NCI-H2107 treated with DMSO at 0.1 percent for 48 hours (cell line): Measurements from ENCODE around the gene CXCR1.
"Not testable (repeated sequence)": the region's sequence is repeated elsewhere in the genome, so short reads cannot be mapped to it uniquely, and the experiment has no call there.

Experiments used
- DNase-seq: peaks from one replicate; lab custom pipeline; 2025; ENCODE audit not compliant: unreplicated experiment; lab: John Stamatoyannopoulos, UW

CXCR1 gene

DNA sequence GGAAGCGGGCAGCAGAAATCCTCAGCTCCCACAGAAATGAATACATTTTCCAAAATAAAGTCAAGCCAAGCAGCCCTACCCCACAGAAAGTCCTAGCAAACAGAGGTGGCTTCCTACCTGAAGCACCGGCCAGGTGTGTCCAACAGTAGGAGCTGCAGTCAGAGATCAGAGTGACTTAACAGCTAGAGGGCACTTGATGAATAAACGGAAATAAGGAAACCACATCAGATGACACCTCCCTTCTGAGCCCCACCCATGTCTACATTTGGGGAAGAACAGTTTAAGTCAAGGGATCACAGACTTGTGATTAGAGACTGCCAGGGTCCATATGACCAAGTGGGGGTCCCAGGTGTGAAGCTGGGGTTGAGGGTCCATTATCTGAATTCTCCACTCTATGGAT is at the start of gene CXCR1:
Gene CXCR1 (minus strand): TSS at position 172 of the 400 bp plus-strand sequence. CDS start 1,751 bp downstream, outside the sequence.
- no peak for DNase-seq

DNA sequence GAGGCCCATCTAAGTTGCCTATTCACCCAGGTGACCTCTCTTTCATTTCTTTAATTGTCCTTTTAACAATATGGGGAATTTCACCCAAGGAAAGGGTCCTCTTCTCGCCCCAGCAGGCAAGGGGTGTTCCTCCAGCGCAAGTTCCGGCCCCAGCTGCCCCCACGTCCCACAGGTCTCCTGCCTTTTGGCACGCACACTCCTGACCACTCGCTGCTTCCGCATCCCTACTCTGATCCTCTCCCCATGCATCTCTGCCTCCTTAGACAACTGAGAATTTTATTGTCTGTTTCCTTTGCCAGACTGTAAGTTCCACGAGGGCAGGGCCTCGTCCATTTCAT is 49.5 kb upstream of the CXCR1 start:
- no peak for DNase-seq

DNA sequence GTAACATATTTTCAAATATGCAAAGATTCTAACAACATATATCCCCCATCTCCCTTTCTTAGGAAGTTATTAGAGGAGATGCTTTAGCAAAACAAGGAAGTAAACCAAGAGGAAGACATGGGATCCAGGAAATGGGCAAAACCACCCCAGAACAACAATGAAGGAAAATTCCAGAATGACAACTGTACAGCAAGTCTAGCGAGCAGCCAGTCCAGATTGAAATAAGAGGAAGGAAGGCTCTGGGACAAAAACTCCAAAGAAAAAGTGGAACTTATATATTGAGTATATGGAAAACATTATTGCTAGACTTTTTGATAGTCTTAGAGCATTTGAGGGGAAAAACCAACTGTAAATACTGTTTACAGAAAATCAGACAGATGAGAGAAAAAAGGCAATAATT is 47.4 kb upstream of the CXCR1 start:
- DNase-seq = no peak

DNA sequence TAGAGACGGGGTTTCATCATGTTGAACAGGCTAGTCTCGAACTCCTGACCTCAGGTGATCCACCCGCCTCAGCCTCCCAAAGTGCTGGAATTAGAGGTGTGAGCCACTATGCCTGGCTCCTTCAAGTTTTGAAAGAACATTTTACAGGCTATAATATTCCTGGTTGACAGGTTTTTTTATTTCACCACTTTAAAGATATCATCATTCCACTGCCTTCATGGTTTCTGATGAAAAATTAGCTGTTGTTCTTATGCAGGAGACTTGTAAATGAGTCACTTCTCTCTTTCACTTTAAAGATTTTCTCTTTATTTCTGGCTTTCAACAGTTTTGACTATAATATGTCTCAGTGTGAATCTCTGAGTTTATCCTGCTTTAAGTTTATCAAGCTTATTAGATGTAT is 42.3 kb upstream of the CXCR1 start:
- DNase-seq = no peak

DNA sequence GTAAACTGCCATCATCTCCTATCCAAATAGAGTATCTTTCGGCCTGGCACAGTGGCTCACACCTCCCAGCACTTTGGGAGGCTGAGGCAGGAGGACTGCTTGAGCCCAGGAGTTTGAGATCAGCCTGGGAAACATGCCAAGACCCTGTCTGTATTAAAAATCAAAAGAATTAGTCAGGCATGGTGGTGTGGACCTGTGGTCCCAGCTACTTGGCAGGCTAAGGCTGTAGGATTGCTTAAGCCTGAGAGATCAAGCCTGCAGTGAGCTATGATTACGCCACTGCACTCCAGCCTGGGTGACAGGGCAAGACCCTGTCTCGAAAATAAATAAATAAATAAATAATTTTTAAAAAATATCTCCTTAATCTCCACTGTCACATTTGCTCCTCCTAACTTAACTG is 35.5 kb upstream of the CXCR1 start:
- DNase-seq = no peak

DNA sequence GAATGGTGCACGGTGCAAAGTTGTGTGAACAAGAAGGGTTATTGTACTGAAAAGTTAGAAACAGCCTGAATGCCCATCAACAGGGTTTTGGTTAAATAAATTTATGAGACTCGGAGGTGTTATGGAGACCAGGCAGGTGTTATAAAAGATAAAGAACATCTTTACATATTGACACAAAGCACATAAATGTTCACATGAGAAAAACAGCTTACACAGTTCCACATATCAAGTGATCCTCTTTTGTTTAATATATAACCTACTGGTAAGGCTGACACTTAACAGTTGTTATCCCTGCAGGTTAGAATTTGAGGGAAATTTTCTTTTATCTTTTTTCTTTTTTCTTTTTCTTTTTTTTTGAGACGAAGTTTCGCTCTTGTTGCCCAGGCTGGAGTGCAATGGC is 30.2 kb upstream of the CXCR1 start:
- no peak for DNase-seq

DNA sequence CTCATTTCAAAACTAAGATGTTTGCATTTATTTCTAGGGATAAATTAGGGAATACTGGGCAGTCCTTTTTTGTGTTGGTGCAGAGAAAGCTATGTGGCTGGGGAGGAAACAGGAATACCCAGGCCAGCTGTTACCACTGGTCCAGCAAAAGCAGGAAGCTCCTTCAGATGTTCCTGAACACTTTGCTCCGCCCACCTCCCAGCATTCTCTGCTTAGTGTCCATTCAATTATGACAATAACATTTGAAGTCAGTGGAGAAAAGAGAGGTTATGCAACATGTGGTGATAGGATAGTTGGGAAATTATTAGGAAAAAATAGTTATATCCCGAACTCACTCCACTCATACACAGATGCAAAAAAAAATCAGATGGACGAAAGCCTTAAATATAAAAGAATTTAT is 28.1 kb upstream of the CXCR1 start:
- DNase-seq = no peak

DNA sequence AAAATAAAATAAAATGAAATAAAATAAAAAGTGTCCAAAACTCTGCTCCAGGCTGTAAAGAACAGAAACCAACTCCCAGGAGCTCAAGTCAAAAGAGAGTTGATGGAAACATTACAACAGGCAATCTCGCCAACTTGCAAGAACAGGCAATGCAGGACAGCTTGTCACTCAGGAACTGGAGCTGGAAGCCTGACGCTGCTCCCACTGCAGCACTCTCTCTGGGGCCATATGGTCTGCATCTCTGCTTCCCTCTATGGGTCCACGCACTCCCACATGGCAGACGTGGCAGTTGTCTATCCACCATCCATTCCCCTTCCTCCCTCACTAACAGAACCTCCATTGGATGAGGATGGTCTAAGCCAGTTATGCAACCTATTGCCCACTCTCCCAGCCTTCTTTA is 26.9 kb upstream of the CXCR1 start:
- no peak for DNase-seq

DNA sequence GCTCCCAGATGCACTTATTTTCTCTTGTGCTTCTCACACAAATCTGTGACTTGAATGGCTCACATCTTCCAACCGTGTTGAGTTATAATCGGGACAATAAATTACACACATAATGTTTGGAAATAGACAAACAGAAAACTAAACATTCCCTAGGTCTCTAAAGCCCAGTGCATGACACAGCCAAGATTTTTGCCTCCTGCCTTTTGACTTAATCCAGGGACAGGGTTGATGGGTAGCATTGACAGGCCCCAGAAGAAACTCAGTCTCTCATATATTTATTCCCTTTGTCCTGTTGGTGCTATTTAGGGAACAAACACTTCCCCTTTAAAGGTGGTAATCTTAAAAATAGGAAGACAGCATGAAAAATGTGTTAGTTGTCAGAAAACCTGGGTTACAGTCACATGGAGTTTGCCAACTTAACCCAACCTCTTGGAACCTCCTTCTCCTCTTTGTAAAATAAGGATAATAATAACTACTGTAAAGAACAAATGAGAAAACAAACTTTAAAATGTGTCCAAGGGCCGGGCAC is 26.2 kb upstream of the CXCR1 start:
- no peak for DNase-seq

DNA sequence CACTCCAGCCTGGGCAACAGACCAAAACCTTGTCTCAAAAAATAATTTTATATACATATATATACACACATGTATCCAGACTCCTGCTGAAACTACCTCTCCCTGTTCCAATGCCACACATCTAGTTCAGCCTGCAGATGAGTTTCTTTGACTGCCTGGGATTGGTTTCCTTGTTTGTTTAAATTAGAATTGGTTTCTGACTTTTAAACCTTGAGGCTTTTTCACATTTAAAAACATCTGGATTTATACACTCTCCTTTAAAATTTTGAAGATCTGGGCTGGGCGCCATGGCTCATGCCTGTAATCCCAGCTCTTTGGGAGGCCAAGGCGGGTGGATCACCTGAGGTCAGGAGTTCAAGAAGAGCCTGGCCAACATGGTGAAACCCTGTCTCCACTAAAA is 21.8 kb upstream of the CXCR1 start:
- DNase-seq = no peak

DNA sequence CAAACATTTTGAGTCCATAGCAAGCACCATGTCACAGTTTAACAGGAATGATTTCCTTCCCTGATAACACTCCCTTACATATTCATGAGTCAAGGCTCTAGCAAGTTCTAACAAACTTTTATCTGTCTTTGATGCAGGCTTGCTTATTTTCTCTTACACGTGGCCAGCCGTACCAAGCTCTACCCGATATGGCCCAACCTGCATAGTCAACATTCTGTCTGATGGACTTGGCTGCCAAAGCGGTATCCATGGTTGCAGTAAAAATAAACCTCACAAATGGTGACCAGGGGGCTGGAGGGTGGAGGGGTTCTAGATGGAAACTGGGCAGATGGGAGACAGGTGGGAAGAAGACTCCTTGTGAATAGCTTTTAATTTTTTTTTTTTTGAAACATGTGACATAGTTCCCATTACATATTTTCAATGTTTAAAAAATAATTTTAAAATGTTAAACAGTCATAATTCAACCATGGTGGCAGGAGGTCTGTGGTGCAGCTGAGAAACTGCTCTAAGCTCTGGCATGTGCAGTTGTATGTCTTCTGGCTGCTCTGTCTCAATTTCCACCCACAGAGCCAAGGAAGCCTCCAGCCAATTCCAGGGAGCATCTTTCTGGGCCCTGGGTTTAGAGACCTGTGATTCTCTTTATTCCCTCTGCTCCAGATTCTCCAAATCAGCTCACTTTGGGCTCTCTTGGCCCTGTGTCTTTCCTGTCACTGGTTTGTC is 20.7 kb upstream of the CXCR1 start:
- DNase-seq = no peak

DNA sequence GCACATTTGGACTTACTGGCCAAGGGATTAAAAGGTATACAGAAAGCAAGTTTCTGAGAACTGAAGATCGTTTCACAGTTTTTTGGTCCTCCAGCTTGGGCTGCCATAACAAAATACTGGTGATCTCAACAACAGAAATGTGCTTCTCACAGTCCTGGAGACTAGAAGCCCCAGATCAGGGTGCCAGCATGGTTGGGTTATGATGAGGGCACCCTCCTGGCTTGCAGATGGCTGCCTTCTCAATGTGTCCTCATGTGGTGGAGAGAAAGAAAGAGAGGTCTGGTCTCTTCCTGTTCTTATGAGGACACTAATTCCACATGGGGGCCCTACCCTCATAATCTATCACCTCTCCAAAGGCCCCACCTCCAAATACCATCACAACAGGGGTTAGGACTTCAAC is 20.1 kb upstream of the CXCR1 start:
- DNase-seq = no peak

DNA sequence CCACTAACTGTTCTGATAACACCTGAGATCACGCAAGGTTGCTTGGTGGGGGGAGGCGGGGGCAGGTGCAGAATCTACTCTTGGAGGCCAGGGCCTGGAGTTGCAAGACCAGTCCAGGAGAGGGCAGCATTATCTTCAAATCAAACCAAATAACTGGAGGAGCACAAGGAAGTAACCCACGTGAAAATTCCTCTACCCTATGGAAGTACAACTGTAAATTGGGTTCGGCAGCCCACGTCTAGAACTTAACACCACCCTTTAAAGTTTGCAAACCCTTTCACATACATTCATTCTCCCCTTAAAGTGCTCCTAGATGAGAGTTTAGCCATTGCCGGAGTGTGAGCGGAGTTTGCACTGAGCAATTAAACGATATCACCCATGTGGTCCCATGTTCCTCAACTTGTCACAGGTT is 19.6 kb upstream of the CXCR1 start:
- DNase-seq = peak; percentile 24

DNA sequence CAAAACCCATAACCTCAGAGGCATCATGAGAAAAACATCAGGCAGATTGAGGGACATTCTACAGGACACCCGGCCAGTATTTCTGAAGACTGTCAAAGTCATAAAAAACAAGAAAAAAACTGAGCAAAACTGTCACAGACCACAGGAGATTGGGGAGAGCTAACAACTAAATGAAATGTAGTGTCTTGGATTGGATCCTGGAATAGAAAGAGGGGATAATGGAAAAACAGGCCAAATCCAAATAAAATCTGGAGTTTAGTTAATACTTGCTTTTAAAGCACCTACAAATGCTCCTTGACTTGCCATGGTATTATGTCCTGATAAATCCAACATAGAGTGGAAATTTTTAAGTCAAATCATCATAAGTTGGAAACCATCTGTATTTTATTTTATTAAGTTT is 17.6 kb upstream of the CXCR1 start:
- no peak for DNase-seq

DNA sequence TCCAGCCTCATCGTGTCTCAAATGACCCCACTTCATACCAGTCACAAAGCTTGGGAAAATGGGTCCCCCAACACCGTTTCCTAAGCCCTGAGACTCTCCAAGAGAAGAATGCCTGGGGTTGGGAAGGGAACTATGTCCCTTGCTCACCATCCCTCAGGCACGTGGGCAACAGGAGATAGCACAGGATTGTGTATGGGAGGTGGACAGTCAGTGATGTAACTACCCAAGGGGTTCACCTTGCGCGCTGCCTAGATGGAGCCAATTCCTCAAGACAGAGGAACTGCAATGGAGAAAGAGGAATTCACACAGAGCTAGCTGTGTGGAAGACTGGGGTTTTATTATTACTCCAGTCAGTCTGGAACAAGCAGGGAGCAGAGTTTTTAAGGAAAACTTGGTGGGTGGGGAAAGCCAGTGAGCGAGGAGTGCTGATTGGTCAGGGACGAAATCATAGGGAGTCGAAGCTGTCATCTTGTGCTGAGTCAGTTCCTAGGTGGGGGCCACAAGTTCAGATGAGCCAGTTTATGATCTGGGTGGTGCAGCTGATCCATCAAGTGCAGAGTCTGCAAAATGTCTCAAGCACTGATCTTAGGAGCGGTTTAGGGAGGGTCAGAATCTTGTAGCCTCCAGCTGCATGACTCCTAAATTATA is 13.8 kb upstream of the CXCR1 start:
- DNase-seq = no peak

DNA sequence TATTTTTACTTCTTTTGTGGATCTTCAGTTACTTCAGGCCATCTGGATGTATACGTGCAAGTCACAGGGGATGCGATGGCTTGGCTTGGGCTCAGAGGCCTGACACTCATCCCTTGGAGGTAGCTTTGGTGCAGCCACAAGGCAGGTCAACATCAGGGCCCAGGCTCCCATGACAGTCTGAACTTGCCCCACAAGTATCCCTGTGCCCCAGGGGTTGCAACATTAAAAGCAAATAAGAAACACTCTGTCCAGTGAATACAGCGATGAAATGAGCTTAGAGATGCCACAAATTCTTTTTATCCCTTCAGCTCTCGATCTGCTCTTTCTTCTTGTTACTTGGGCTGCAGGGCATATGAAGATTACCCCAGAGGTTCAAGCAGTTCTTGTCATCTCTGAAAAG is 13.0 kb upstream of the CXCR1 start:
- DNase-seq = no peak

DNA sequence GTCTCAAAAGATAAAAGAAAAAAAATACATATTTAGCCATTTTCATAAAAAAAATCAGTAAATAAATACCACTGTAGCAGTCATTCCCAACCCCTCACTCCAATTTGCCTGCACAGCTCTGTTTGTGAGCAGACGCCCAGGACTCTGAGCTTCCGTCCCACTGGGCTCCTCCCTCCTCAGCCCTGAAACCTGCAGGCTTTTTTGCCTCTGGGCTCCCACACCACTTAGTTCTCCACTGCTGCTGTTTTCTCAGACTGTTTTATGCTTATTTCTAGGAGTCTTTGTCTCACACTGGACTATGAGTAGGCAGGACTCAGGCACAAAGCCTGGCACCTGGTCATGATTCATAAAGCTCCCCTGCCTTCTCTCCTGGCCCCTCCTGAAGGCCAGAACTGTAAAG is 6.1 kb upstream of the CXCR1 start:
- DNase-seq = no peak

DNA sequence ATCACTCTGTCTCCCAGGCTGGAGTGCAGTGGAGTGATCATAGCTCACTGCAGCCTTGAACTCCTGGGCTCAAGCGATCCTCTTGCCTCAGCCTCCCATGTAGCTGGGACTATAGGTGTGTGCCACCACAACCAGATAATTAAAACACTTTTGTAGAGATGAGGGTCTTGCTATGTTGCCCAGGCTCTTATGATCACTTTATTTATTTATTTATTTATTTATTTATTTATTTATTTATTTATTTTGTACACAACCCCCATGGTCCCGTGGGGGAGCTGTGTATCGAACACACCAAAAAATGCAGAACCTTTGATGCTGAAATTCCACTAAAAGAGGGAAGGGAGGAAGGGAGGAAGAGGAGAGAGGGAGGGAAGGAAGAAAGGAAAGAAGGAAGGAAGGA is 5.0 kb upstream of the CXCR1 start:
- not testable (repeated sequence) for DNase-seq

DNA sequence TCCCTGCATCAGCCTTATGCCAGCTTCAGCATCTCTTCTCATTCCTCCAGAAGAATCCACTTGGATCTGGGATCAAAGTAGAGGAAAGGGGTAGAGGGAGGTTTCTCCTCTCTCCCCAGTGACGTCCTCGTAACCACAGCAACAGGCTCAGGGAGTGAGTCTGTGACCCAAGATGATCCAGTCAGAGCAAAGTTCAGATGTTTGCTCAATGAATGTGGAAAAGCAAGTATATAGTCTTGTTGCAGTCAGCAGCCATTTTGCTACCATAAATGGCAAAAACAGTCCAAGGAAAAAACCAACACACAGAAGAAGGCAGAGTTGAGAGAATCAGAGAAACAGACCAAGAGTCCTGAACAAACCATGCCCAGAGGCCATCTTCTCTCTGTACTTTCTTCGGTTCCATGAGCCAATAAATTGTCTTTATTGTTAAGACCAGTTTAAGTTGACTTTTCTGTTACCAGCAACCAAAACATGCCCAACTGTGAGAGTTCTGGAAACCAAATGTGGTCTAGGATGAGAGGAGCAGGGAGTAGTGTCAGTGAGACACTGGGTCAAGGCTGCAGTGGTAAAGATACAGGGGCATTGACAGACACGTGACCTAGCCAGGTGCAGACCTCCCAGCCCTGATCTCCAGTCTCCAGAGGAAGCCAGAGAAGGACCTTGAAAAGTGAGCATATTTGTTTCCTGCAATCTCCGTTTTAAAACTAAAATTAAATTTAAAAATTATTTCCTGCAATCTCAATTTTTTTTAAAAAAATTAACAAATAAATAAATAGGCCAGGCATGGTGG is 3.2 kb upstream of the CXCR1 start:
- no peak for DNase-seq

DNA sequence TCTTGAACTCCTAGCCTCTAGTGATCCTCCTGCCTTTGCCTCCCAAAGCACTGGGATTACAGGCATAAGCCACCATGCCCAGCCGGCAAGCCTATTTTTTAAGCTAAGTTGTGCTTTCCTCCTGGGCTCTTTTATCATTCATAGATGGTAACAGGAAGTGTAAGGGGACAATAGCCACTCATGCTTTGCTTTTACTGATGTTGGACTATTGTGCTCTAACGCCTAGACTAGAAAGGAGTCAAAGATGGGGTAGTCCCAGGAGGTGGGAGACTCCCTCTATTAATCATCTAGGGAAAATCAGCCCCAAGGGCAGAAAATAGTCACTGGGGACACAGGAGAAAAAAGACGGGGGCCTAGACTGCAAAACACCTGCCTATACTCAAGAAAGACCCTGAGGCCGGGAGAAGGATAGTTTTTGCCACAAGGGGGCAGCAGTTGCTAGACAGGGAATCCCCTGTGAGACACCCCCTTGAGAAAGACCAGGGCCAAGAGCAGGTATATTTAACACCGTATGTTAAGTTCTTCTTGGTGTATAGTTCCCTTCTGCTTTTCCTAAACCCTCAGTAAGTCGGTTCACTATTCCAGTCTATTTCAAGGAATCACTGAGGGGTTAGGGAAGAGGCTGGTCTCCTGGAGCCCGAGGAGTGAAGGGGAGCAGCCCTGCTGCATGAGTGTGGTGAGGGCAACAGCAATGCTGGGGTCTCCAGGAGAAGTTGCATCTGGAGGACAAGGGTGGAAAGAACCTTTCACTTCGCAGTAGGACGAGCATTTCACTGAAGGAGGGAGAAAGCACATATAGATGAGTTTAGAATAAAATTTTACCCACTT is 2.1 kb upstream of the CXCR1 start:
- no peak for DNase-seq

DNA sequence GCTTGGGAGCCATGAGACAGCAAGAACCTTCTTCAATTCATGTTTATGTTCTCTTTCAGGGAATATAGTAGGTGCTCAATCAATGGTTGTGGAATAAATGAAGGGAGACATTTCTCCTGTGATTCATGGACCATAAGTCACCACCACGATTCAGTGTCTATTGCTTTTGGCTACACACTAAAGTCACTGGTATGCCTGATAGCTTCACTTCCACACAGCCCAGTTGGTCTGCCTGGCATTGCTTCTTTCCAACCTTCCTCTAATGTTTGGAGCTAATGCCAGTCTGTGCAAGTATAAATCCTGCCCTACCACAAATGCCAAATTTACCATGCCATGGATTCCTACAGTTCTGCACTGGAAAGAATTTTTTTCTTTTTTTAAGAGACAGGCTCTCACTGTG is 1.3 kb upstream of the CXCR1 start:
- no peak for DNase-seq
